Neural progenitor cell (in vitro differentiated cells): Measurements from ENCODE around the gene UACA. TPM values are rescaled to one million over a fixed set of nuclear protein-coding genes. Genes with fewer than 3 reads are reported as not detected.
"Not testable (repeated sequence)": the region's sequence is repeated elsewhere in the genome, so short reads cannot be mapped to it uniquely, and the experiment has no call there.

Experiments used
- DNase-seq: peaks from one replicate; pipeline ENCODE4 v3.0.0-alpha.2; 2016; ENCODE audit warnings: low spot score
- H2AFZ ChIP-seq: fragments of 200-600 bp; sonication (generic); replicated peaks from 2 replicates; pipeline ENCODE4 v1.6.1; 2016; ENCODE audit warnings: antibody characterized with exemption
- H3F3A ChIP-seq: fragments of 200-600 bp; sonication (generic); 2 replicates; pipeline ENCODE4 v1.6.1; 2016; ENCODE audit warnings: antibody characterized with exemption, low read depth
- H3K27ac ChIP-seq: fragments of 200-600 bp; sonication (generic); 2 replicates; pipeline ENCODE4 v1.5.1; 2016; ENCODE audit warnings: mild to moderate bottlenecking
- H3K27me3 ChIP-seq: fragments of 200-600 bp; sonication (generic); 2 replicates; pipeline ENCODE4 v1.6.1; 2016; ENCODE audit warnings: mild to moderate bottlenecking, moderate library complexity
- H3K36me3 ChIP-seq: fragments of 200-600 bp; sonication (generic); 2 replicates; pipeline ENCODE4 v1.5.1; 2016
- H3K4me1 ChIP-seq: fragments of 200-600 bp; sonication (generic); 2 replicates; pipeline ENCODE4 v1.6.1; 2016; ENCODE audit warnings: mixed run types
- H3K4me2 ChIP-seq: fragments of 200-600 bp; sonication (generic); 2 replicates; pipeline ENCODE4 v1.6.1; 2016
- H3K4me3 ChIP-seq: fragments of 200-600 bp; sonication (generic); 2 replicates; pipeline ENCODE4 v1.5.1; 2016
- H3K79me2 ChIP-seq: fragments of 200-600 bp; sonication (generic); 2 replicates; pipeline ENCODE4 v1.6.1; 2016; ENCODE audit warnings: low read depth
- H3K9ac ChIP-seq: fragments of 200-600 bp; sonication (generic); 2 replicates; pipeline ENCODE4 v1.6.1; 2016
- H3K9me3 ChIP-seq: fragments of 200-600 bp; sonication (generic); 2 replicates; pipeline ENCODE4 v1.5.1; 2016; ENCODE audit warnings: low read depth
- H4K20me1 ChIP-seq: fragments of 200-600 bp; sonication (generic); 2 replicates; pipeline ENCODE4 v1.6.1; 2016; ENCODE audit warnings: low read depth
- H3K27ac Mint-ChIP-seq: 3 replicates; pipeline ENCODE4 v1.8.0; 2021; ENCODE audit warnings: mixed read lengths
- H3K27me3 Mint-ChIP-seq: 2 replicates; pipeline ENCODE4 v1.8.0; 2022; ENCODE audit warnings: low read depth, mild to moderate bottlenecking, inconsistent platforms, moderate library complexity, mixed read lengths; ENCODE audit not compliant: insufficient read depth
- H3K36me3 Mint-ChIP-seq: 3 replicates; pipeline ENCODE4 v1.8.0; 2021; ENCODE audit warnings: mixed read lengths
- H3K4me1 Mint-ChIP-seq: 3 replicates; pipeline ENCODE4 v1.8.0; 2021; ENCODE audit warnings: mixed read lengths
- H3K4me3 Mint-ChIP-seq: 3 replicates; pipeline ENCODE4 v1.8.0; 2021; ENCODE audit warnings: mild to moderate bottlenecking, moderate library complexity, mixed read lengths
- H3K9me3 Mint-ChIP-seq: 3 replicates; pipeline ENCODE4 v1.8.0; 2020; ENCODE audit warnings: mixed read lengths
- CTCF ChIP-seq: fragments of 200-600 bp; sonication (generic); IDR thresholded peaks from 2 replicates; pipeline ENCODE4 v1.5.1; 2017; ENCODE audit warnings: antibody characterized with exemption, mild to moderate bottlenecking
- EZH2 ChIP-seq: fragments of 200-600 bp; sonication (generic); IDR thresholded peaks from 2 replicates; pipeline ENCODE4 v1.6.1; 2017; ENCODE audit warnings: antibody characterized with exemption, mild to moderate bottlenecking, moderate library complexity
- EZH2phosphoT487 ChIP-seq: fragments of 200-600 bp; sonication (generic); IDR thresholded peaks from 2 replicates; pipeline ENCODE4 v1.6.1; 2017; ENCODE audit warnings: antibody characterized with exemption
- total RNA-seq: library from RNA; depleted of rRNA; stranded (reverse); fragments of >200 nt; gene quantifications from 2 replicates; pipeline ENCODE4 v1.2.3, GENCODE V29; 2015; ENCODE audit warnings: low replicate concordance

The UACA gene
- total RNA-seq, 1 donor from 2014 or later, result 70.0 TPM

- Histone ChIP-seq H3K4me3 (no peak overlapping the region), H4K20me1 (no peaks in the 10 kb centered on the region), H3K9ac (no peak overlapping the region), H2AFZ (no peak overlapping the region), H3K27me3 (no peaks in the 10 kb centered on the region), H3K9me3 (no peaks in the 10 kb centered on the region), H3K4me1 (peaks cover 7% of the 10 kb centered on the region), H3K79me2 (no peaks in the 10 kb centered on the region), H3F3A (no peaks in the 10 kb centered on the region), H3K27ac (no peak overlapping the region), H3K4me2 (no peak overlapping the region), H3K36me3 (peaks cover 16% of the 10 kb centered on the region)
- Mint-ChIP-seq H3K27me3 (no peaks in the 10 kb centered on the region), H3K9me3 (no peaks in the 10 kb centered on the region), H3K36me3 (no peaks in the 10 kb centered on the region), H3K27ac (no peak overlapping the region), H3K4me3 (no peak overlapping the region), H3K4me1 (no peaks in the 10 kb centered on the region)
- DNase-seq, result no peak
- TF ChIP-seq EZH2phosphoT487 (no peak), EZH2 (no peak), CTCF (no peak)
Measured at GRCh38 chr15:70664494-70664893, 98.9 kb downstream of the UACA start.

DNA sequence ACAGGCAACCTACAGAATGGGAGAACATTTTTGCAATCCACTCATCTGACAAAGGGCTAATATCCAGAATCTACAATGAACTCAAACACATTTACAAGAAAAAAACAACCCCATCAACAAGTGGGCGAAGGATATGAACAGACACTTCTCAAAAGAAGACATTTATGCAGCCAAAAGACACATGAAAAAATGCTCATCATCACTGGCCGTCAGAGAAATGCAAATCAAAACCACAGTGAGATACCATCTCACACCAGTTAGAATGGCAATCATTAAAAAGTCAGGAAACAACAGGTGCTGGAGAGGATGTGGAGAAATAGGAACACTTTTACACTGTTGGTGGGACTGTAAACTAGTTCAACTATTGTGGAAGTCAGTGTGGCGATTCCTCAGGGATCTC, 100.3 kb downstream of the UACA start:
- H3K4me3 ChIP-seq, H3K27me3 Mint-ChIP-seq, DNase-seq, H3K36me3 ChIP-seq, H3K9me3 ChIP-seq, H2AFZ ChIP-seq, H3K4me1 Mint-ChIP-seq, H4K20me1 ChIP-seq, H3K27me3 ChIP-seq, H3K27ac ChIP-seq, H3F3A ChIP-seq, H3K9me3 Mint-ChIP-seq, H3K27ac Mint-ChIP-seq, H3K9ac ChIP-seq, H3K79me2 ChIP-seq, H3K4me2 ChIP-seq, H3K4me1 ChIP-seq, H3K36me3 Mint-ChIP-seq, H3K4me3 Mint-ChIP-seq: not testable (repeated sequence)

DNA sequence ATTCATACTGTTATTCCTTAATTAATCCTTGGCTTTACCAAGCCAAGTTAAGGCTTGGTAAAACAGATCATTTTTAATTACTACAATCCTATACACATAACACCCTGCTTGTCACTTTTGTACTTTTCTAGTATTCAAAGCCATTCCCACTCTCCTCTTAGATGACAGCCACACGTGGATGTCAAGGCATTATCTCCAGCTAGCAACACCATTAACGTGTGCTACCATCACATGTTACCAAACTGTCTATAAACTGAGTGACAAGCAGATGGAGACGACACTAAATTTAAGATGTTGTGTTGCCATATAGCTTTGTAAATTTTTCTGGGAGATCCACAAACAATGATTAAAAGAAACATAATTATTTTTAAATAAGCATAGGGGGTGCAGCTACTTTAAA, 103.7 kb downstream of the UACA start:
- H3K79me2 ChIP-seq, result no peaks in the 10 kb centered on the region
- H3K27me3 ChIP-seq, result no peaks in the 10 kb centered on the region
- no peak for DNase-seq
- H3K9me3 ChIP-seq, result no peaks in the 10 kb centered on the region
- no peaks in the 10 kb centered on the region for H3K4me1 Mint-ChIP-seq
- no peak overlapping the region for H2AFZ ChIP-seq
- no peak overlapping the region for H3K4me2 ChIP-seq
- no peaks in the 10 kb centered on the region for H4K20me1 ChIP-seq
- no peak overlapping the region for H3K4me3 ChIP-seq
- no peak for TF ChIP-seq EZH2
- no peak for TF ChIP-seq EZH2phosphoT487
- TF ChIP-seq CTCF, result no peak
- H3K4me3 Mint-ChIP-seq, result no peak overlapping the region
- no peaks in the 10 kb centered on the region for H3F3A ChIP-seq
- H3K4me1 ChIP-seq, result no peaks in the 10 kb centered on the region
- no peak overlapping the region for H3K9ac ChIP-seq
- peaks cover 2% of the 10 kb centered on the region for H3K36me3 Mint-ChIP-seq
- H3K27ac ChIP-seq, result no peak overlapping the region
- peaks cover 9% of the 10 kb centered on the region for H3K36me3 ChIP-seq
- no peaks in the 10 kb centered on the region for H3K9me3 Mint-ChIP-seq
- H3K27ac Mint-ChIP-seq, result no peak overlapping the region
- no peaks in the 10 kb centered on the region for H3K27me3 Mint-ChIP-seq

DNA sequence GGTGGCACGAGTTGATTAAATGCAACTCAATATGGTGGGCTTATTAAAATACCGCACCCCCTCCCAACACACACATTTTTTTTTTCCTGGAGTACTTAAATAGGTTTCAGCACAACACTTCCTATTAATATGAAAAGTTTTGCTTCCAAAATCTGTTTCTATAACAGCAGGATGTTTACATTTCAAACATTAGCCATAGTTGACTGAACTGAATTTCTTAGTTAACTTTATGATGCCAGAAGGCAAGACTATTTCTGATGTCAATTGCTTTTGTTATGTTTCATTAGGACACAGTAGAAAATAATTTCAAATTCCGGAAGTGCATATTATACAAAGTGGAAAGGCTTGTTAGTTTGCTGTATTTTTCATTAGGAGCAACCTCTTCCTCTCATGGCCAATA, 104.7 kb downstream of the UACA start:
- Mint-ChIP-seq H3K4me1 (no peaks in the 10 kb centered on the region), H3K27ac (no peak overlapping the region), H3K27me3 (no peaks in the 10 kb centered on the region), H3K36me3 (peaks cover 3% of the 10 kb centered on the region), H3K4me3 (no peak overlapping the region), H3K9me3 (no peaks in the 10 kb centered on the region)
- H3K79me2 ChIP-seq, result no peaks in the 10 kb centered on the region
- no peaks in the 10 kb centered on the region for H3K27me3 ChIP-seq
- no peak overlapping the region for H3K4me2 ChIP-seq
- no peak overlapping the region for H3K27ac ChIP-seq
- no peak overlapping the region for H3K4me3 ChIP-seq
- no peak overlapping the region for H2AFZ ChIP-seq
- H3K9ac ChIP-seq, result no peak overlapping the region
- no peaks in the 10 kb centered on the region for H3K4me1 ChIP-seq
- no peaks in the 10 kb centered on the region for H4K20me1 ChIP-seq
- peaks cover 2% of the 10 kb centered on the region for H3K36me3 ChIP-seq
- TF ChIP-seq EZH2phosphoT487 (no peak), EZH2 (no peak), CTCF (no peak)
- peaks cover 6% of the 10 kb centered on the region for H3F3A ChIP-seq
- DNase-seq, result no peak
- H3K9me3 ChIP-seq, result no peaks in the 10 kb centered on the region
